Kidney epithelial cell (primary cell): Measurements from ENCODE around the gene TRAF1. TPM values are rescaled to one million over a fixed set of nuclear protein-coding genes. Genes with fewer than 3 reads are reported as not detected.

Experiments used
- DNase-seq: peaks from one replicate; pipeline ENCODE4 v3.0.0-alpha.2; 2010; ENCODE audit warnings: low read depth
- H3K27me3 ChIP-seq: 2 replicates; pipeline ENCODE4 v1.6.0; 2011; ENCODE audit warnings: low read length; ENCODE audit not compliant: control insufficient read depth, insufficient read depth
- H3K36me3 ChIP-seq: 2 replicates; pipeline ENCODE4 v1.5.1; 2011; ENCODE audit warnings: low read length; ENCODE audit not compliant: control insufficient read depth, insufficient read depth
- H3K4me3 ChIP-seq: 2 replicates; pipeline ENCODE4 v1.5.1; 2011; ENCODE audit warnings: low read depth, mild to moderate bottlenecking, control low read depth, low read length
- CTCF ChIP-seq: IDR thresholded peaks from 2 replicates; pipeline ENCODE4 v1.5.1; 2011; ENCODE audit warnings: mild to moderate bottlenecking, moderate library complexity, low read length, control low read depth, inconsistent platforms; ENCODE audit not compliant: insufficient read depth, poor library complexity, severe bottlenecking
- total RNA-seq: library from RNA; depleted of rRNA; stranded (reverse); fragments of >200 nt; gene quantifications from 2 replicates; pipeline ENCODE4 v1.2.3, GENCODE V29; 2015

Gene TRAF1
- total RNA-seq, 1 donor from 2014 or later, result 7.5 TPM

GRCh38 chr9:120891245-120891883, 35.2 kb downstream of the TRAF1 start:
- no peak for DNase-seq
- Histone ChIP-seq H3K27me3 (peaks cover 2% of the 10 kb centered on the region), H3K4me3 (no peak overlapping the region), H3K36me3 (no peaks in the 10 kb centered on the region)
- TF ChIP-seq CTCF, result no peak

GRCh38 chr9:120890320-120891244, 36.0 kb downstream of the TRAF1 start:
- Histone ChIP-seq H3K4me3 (no peak overlapping the region), H3K27me3 (peaks cover 2% of the 10 kb centered on the region), H3K36me3 (no peaks in the 10 kb centered on the region)
- no peak for TF ChIP-seq CTCF
- no peak for DNase-seq

GRCh38 chr9:120889606-120890271, 36.9 kb downstream of the TRAF1 start:
- H3K36me3 ChIP-seq, result no peaks in the 10 kb centered on the region
- DNase-seq, result no peak
- TF ChIP-seq CTCF, result no peak

DNA sequence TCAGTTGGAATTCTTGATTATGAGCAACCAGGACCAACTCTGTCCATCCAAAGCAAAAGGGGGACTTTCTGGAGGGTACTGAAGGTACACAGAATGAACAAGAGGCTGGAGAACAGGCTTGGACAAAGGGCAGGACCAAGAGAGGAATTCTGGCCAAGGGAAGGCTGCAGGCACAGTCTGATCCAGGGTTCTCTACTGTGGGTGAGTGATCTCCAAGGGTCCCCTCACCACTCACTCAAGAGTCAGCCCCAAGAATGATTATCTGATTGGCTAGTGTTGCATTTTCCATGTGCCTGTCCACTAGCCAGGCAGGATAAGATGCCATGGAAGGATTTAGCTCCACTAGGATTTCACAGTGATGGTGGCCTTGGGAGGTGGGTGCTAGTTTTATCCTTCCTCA, 38.0 kb downstream of the TRAF1 start:
- DNase-seq, result no peak
- TF ChIP-seq CTCF, result no peak
- Histone ChIP-seq H3K4me3 (no peak overlapping the region), H3K27me3 (no peaks in the 10 kb centered on the region), H3K36me3 (no peaks in the 10 kb centered on the region)

More at GRCh38 chr9:120889606-120890271, 36.9 kb downstream of the TRAF1 start:
- Histone ChIP-seq H3K27me3 (peaks cover under 1% of the 10 kb centered on the region), H3K4me3 (no peak overlapping the region)

DNA sequence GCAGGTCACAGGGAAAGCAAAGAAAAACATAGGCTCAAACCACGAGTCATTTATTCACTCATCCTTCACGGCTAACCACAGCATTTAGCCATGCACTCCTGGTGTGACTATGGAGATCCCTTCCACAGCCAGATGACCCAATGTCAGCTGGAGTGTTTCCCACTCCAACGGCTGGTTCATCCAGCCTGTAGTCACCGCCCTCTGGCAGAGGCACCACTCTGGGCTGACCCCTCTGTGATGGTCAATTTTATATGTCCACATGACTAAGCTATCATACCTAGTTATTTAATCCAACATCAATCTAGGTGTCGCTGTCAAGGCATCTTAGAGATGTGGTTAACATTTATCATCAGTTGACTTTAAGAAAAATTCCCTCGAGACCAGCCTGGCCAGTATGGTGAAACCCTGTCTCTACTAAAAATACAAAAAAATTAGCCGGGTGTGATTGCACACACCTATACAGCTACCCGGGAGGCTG, 40.1 kb downstream of the TRAF1 start:
- Histone ChIP-seq H3K4me3 (no peak overlapping the region), H3K36me3 (no peaks in the 10 kb centered on the region), H3K27me3 (no peaks in the 10 kb centered on the region)
- no peak for TF ChIP-seq CTCF
- peak; percentile 69 for DNase-seq
